HG03095 (cell line): ENCODE measurements around the gene R3HCC1L.

Source experiments
- ATAC-seq: cut with Tn5 transposase; IDR thresholded peaks from one replicate; pipeline ENCODE4 v1.9.1; 2021; ENCODE audit warnings: moderate library complexity; ENCODE audit not compliant: unreplicated experiment

R3HCC1L gene

GRCh38 chr10:98134431-98135221, at the start of gene R3HCC1L:
R3HCC1L (plus strand) TSS chr10:98134657; CDS start chr10:98208115, 73,458 bp downstream.
- ATAC-seq: peak; percentile 89

DNA sequence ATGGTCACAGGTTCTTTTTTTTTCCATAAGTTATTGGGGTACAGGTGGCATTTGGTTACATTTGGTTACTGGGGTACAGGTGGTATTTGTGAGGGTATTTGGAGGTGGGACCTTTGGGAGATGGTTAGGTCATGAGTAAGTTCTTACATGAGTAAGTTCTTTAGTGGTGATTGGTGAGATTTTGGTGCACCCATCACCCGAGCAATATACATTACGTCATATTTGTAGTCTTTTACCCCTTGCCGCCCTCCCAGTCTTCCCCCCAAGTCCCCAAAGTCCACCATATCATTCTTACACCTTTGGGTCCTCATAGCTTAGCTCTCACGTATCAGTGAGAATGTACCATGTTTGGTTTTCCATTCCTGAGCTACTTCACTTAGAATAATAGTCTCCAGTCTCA, 49.2 kb upstream of the R3HCC1L start:
- ATAC-seq: no peak

GRCh38 chr10:98086837-98087708, 47.4 kb upstream of the R3HCC1L start:
- ATAC-seq: no peak

GRCh38 chr10:98088186-98088971, 46.1 kb upstream of the R3HCC1L start:
- ATAC-seq: no peak

DNA sequence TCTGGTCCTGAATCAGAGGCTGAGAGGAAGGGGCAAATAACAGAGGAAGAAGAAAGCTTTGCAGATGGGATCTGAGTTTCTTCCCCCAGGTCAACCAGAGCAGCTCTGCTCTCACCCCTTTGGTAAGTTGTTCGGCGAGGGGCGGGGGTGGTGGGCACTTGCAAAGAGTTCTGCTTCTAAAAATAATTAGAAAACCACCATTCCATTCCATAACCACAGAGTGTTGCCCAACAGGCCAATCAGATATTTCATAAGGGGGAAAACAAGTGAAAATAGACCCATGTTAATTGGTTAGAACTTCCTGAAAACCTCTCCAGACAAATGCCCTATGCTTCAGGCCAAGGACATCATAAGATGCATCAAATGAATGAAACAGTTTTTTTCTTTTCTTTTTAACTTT, 43.6 kb upstream of the R3HCC1L start:
- no peak for ATAC-seq

DNA sequence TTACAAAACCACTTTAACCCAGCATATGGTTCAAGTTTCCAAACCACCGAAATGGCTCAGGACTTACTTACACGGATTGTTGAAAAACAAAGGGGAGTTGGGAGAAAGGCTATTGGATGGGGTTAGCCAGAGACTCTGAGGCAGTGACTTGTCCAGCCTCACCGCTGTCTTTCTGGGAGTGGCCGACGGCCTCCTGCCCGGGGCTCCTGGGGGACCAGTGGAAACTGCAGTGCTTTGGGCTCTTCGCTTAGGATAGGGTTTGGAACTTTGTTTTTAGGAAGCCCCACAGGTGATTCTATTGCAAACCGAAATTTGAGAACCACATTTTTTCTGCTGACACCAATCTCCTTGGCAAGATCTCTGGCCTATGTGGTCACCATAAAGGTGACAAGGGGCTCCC, 38.1 kb upstream of the R3HCC1L start:
- no peak for ATAC-seq

GRCh38 chr10:98096731-98097130, 37.7 kb upstream of the R3HCC1L start:
- ATAC-seq: no peak

GRCh38 chr10:98097175-98097574, 37.3 kb upstream of the R3HCC1L start:
- ATAC-seq: no peak

GRCh38 chr10:98097616-98098015, 36.8 kb upstream of the R3HCC1L start:
- ATAC-seq: no peak

DNA sequence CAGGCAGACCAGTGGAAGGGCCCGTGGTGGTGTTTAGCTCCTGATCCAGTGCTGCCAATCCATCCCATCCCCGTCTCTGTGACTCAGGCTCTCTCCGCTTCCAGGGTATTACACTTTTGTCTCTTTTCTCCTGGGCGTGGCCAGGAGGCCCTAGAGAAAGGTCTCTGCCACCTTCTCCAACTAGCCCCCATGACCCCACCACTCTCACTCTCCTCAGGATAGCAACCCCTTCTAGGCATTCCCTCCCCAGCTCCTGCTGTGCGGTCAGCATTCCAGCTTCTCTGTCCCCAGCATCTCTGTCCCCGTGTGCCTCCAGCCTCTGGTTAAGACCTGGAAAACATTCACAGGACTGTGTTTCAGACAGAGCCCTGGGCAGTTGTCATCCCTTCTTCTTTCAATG, 36.2 kb upstream of the R3HCC1L start:
- no peak for ATAC-seq

- ATAC-seq: no peak
These were observed 34.0 kb upstream of the R3HCC1L start for GRCh38 chr10:98100476-98100875.

GRCh38 chr10:98101366-98101765, 33.1 kb upstream of the R3HCC1L start:
- ATAC-seq: no peak

GRCh38 chr10:98104125-98104524, 30.3 kb upstream of the R3HCC1L start:
- no peak for ATAC-seq

- ATAC-seq: no peak
These were observed 27.9 kb upstream of the R3HCC1L start for GRCh38 chr10:98106531-98106930.

- ATAC-seq: no peak
These were observed 26.6 kb upstream of the R3HCC1L start for GRCh38 chr10:98107644-98108430.

- ATAC-seq: no peak
These were observed 24.1 kb upstream of the R3HCC1L start for GRCh38 chr10:98110356-98110755.

DNA sequence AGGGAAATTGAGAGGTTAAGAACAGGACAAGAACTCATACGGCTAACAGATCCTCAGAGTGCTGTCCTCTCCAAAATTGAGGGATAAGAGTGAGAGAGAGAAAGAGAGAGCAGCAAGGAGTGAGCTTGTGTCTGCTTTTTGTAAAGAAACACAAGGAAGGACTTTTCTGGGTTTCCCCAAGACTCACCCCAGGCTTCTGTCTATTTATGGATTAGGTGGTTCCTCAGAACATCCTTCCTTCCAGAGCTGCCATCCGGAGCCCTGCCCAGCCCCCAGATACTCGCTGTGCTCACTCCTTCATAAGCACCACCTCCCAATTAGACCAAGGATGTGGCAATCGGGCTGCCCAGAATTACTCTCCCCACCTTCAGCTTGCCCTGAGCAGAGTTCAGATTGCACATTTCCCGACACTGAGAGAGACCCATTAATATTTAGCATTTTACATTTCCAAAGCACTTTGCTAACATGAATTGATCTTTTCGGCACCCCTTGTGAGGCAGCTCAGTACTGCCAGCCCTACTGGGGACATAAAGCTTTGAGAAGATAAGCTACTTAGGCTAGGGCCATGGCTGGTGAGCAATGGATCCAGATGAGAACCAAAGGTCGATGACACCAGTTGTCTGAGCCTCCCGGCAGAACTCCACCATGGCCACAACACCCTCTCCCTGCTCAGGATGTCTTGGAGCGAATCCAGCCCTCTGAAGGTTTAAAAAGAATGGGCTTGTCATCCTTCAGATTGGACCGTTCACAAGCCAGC, 19.2 kb upstream of the R3HCC1L start:
- ATAC-seq: no peak

- no peak for ATAC-seq
These were observed 14.6 kb upstream of the R3HCC1L start for GRCh38 chr10:98119891-98120290.

GRCh38 chr10:98125940-98126631, 8.4 kb upstream of the R3HCC1L start:
- no peak for ATAC-seq
